SHP77 treated with DMSO at 0.1 percent for 48 hours (cell line): ENCODE measurements around the gene HLA-DRB1.
"Not testable (repeated sequence)": the region's sequence is repeated elsewhere in the genome, so short reads cannot be mapped to it uniquely, and the experiment has no call there.

Experiments used
- DNase-seq: peaks from one replicate; lab custom pipeline; 2025; lab: John Stamatoyannopoulos, UW

The HLA-DRB1 gene

GRCh38 chr6:32589596-32590449, at the start of gene HLA-DRB1:
HLA-DRB1 (minus strand) TSS chr6:32589848; CDS start chr6:32589742, 106 bp downstream.
- no peak for DNase-seq

DNA sequence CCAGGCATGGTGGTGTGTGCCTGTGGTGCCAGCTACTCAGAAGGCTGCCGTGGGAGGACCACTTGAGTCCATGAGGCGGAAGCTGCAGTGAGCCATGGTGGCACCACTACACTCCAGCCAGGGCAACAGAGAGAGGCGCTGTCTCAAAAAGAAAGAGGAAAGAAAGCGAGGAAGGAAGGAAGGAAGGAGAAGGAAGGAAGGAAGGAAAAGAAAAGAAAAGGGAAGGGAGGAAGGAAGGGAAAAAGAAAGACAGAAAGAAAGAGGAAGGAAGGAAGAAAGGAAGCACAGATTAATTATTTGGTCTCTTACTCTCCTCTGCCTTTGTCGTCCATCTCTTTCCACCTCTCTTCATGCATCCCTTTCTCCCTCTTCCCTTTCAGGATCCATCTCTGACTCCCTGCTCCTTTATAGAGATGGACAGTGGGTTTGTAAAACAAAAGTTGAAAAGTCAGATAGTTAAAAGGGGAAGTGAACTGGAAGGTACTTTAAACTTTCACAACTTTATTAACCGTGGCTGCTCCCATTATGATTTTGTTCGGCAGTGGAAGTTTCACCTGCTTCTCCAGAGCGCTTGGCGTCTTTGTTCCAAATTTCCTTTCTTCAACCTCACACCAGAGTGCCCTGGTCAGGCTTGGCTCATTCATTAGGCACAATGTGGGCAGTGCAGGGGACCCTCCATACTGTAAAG, 49.0 kb upstream of the HLA-DRB1 start:
- DNase-seq: no peak

DNA sequence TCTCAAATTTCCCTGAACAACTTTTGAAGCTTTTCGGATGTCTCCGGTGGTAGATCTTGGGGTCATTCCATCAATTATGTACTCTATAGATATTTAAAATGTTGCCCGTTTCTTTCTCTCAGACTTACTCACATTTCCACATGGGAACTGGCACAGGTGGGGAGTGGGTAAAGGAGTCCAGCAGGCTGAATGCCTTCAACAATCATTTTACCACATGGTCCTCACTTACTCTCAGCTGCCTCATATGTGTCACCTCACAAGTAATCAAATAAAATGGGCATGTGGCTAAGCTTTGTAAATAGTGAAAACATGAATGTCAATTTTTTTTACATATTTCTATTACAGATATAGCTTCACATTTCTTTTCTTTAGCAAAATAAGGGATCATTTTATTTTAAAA, 48.2 kb upstream of the HLA-DRB1 start:
- no peak for DNase-seq

DNA sequence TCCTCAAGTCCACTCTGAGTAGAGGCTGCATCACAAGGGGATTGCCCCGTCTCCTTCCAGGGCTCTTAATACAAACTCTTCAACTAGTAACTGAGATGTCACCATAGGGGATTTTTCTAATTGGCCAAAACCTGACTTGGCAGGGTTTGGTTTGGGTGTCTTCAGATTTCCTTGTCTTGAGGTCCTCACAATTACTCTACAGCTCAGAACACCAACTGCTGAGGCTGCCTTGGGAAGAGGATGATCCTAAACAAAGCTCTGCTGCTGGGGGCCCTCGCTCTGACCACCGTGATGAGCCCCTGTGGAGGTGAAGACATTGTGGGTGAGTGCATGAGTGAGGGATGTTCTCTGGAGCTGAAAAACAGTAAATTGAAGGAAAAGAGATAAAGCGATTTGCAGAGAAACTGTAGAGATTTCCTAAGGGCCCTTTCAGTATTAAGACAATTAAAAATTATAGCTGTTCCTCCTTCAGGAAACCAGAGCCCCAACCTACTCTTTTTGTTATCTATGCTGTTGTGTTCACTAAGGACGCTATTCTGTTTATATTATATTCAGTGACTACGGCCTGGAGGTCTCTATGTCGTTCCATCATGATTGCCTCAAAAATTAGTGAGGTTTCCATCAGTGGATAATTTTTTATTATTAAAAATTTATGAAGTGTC, 47.7 kb upstream of the HLA-DRB1 start, which contains the start of gene HLA-DQA1:
Gene HLA-DQA1 (plus strand): TSS at position 188 of the 662 bp plus-strand sequence. CDS start 53 bp downstream, at position 241.
- no peak for DNase-seq

- no peak for DNase-seq
Observed at GRCh38 chr6:32635526-32636123, 46.0 kb upstream of the HLA-DRB1 start.

- not testable (repeated sequence) for DNase-seq
Observed at GRCh38 chr6:32629793-32630192, 40.1 kb upstream of the HLA-DRB1 start.

DNA sequence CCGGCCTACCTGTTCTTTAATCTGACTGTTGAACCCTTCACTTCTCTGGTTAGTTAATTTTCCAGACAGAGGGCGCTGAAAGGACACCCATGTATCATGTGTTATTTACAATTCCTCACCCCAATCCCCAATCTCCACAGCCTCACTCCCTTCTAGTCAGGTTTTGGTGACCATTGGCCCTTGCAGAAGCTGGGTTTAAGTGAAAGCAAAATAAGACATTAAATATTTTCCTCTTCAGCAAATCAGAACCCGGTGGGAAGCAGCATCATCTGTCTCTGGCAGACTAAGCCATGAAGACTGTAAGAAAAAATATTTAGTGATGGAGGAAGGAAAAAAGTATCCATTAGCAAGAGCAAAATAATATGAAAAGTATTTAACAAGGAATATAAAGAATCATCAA, 38.2 kb upstream of the HLA-DRB1 start:
- DNase-seq: no peak

DNA sequence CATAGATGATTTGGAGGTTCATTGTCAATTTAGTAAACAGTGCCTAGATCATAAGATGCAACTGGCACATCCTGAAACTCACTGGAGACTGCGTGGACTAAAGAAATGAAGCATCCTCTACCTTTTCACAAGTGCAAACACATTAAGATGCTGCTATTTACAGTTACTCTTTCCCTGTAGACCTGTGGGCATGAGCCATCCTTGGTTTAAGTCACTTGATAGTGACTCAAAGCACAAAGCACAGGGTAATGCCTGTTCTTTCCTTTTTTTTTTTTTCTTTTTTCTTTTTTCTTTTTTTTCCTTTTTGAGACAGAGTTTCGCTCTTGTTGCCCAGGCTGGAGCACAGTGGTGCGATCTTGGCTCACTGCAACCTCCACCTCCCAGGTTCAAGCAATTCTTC, 37.6 kb upstream of the HLA-DRB1 start:
- DNase-seq: no peak

- DNase-seq: no peak
Observed at GRCh38 chr6:32625137-32625536, 35.5 kb upstream of the HLA-DRB1 start.

DNA sequence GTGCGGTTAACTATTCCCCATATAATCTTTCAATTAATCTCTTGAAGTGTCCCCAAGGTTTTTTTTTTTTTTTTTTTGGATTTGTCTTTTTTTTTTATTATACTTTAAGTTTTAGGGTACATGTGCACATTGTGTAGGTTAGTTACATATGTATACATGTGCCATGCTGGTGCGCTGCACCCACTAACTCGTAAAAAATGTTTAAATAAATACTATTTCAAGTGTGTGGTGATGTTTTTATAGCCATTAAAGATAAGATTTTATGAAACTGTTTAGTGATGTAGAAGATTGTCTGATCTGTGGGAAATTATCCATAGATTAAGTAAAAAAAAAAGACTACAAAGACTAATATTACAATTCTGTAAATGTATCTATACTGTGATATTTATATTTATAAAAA, 34.9 kb upstream of the HLA-DRB1 start:
- DNase-seq: no peak

- no peak for DNase-seq
Observed at GRCh38 chr6:32623693-32624092, 34.0 kb upstream of the HLA-DRB1 start.

DNA sequence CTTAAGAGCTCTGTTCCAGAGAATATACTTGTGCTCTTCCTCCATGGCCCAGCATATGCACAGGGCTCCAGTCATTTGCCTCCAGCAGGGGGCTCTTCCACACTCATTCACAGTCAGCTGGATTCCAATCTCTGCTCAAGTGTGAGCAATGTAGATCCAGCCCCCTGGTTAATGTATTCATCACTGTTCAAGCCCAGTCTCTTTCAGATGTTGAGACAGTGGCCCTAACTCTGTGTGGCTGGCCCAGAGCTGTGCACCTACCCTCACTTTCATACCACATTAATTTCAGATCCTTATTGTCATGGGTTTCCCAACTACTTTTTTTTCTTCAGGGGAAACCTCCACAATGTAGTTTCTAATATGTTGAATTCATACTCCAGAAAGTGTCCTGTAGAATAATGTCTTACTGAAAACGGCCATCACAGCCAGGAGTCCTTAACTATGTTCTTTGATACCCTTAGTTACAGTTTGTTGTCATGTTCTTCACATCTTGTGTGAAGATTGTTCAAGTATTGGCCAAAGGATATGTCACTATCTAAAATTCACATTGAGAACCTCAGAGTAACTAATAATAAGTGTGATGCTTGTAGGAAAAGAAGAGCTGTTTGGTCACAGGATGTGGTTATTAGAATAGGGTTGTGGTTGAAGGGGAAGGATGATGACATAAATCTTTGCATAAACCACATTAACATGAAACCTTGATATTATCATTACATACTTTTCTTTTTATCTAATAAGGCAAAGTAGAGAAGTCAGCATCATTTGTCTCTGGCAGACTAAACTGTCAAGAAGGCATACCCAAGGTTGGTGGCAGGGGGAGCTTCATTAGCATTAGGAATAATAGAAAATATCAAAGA, 33.1 kb upstream of the HLA-DRB1 start:
- DNase-seq: no peak

DNA sequence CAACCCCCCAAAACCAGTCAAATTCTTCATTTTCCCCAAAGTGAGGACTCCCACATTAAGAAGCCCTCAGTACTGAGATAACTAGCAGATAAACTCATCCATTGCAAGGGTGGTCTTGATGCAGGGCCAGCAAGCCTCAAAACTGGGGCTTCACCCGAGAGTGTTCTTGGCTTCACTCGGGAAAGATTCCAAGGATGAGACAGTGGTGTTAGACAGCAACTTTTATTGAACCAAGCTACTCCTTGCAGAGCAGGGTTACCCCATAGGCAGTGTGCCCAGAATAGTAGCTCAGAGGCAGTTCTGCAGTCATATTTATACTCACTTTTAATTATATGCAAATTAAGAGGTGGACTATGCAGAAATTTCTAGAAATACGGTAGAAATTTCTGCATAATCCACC, 31.7 kb upstream of the HLA-DRB1 start:
- DNase-seq: no peak

- no peak for DNase-seq
Observed at GRCh38 chr6:32617751-32618150, 28.1 kb upstream of the HLA-DRB1 start.

GRCh38 chr6:32615885-32616532, 26.4 kb upstream of the HLA-DRB1 start:
- DNase-seq: no peak

GRCh38 chr6:32614366-32615081, 24.9 kb upstream of the HLA-DRB1 start:
- no peak for DNase-seq

DNA sequence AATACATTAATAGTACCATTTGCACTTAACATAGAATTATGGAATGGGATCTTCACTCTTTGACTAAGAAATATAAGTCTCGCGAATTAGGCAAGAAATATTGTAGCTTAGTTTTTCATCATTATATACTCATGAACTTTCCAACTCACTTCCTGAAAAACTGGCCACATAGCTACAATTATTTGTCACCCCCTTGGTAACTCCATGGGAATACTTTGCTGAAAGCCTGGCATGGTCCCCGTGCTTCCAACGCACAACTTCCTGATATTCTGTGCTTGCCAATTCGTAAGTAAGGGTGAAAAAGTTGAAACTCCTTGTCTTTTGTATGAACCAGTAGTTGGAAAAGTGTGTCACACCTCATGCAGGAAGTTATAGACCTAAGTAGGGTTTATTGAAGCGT, 23.8 kb upstream of the HLA-DRB1 start:
- no peak for DNase-seq

DNA sequence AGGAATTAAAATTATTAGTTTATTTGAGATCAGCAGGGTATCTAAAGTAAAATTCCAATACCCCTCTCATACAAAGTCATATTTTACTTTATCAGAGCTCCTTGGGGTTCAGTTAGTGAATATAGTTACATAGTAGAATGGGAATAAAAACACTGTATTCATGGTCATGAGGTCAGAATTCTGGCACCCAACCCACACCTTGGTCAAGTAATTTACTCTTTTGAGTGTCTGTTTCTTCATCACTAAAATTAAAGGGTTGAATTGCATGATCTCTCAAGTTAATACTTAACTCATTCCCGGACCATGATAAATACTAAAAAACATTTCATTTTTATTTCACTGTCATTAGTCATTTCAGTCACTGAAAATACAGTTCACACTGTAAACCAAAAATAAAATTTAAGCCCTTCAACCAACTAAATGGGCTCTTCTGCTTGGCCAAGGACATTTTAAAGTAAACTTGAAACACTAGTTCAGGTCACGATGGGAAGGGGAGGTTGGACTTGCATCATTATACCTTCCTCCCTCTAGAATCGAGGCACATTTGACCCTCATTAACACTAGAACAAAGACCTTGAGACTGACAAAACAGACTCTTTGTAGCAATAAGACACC, 21.1 kb upstream of the HLA-DRB1 start:
- no peak for DNase-seq

GRCh38 chr6:32609731-32610640, 20.3 kb upstream of the HLA-DRB1 start:
- DNase-seq: peak; percentile 11
